HG02642 (cell line): ENCODE data around the gene C19orf18.
"Not testable (repeated sequence)": the region's sequence is repeated elsewhere in the genome, so short reads cannot be mapped to it uniquely, and the experiment has no call there.

Experiments used
- ATAC-seq: cut with Tn5 transposase; IDR thresholded peaks from one replicate; pipeline ENCODE4 v1.9.1; 2021; ENCODE audit warnings: mild to moderate bottlenecking; ENCODE audit not compliant: unreplicated experiment, poor library complexity

C19orf18 gene

GRCh38 chr19:57974434-57974833 lies at the start of gene C19orf18:
TSS of gene C19orf18 (minus strand) at chr19:57974534. CDS start at chr19:57974432, 102 bp downstream.
- ATAC-seq, result no peak

GRCh38 chr19:58022283-58022660 lies 47.9 kb upstream of the C19orf18 start:
- ATAC-seq, result no peak

GRCh38 chr19:58021541-58022282 lies 47.4 kb upstream of the C19orf18 start:
- no peak for ATAC-seq

GRCh38 chr19:58020129-58020528 lies 45.8 kb upstream of the C19orf18 start:
- ATAC-seq, result no peak

- ATAC-seq, result no peak
Measured at GRCh38 chr19:58014141-58014540, 39.8 kb upstream of the C19orf18 start.

- no peak for ATAC-seq
Measured at GRCh38 chr19:58010507-58010906, 36.2 kb upstream of the C19orf18 start.

GRCh38 chr19:58009666-58010301 lies 35.5 kb upstream of the C19orf18 start:
- no peak for ATAC-seq

- ATAC-seq, result no peak
Measured at GRCh38 chr19:58009301-58009665, 34.9 kb upstream of the C19orf18 start.

- not testable (repeated sequence) for ATAC-seq
Measured at GRCh38 chr19:58008877-58009276, 34.5 kb upstream of the C19orf18 start.

- no peak for ATAC-seq
Measured at GRCh38 chr19:58007285-58007684, 33.0 kb upstream of the C19orf18 start.

- ATAC-seq, result peak; percentile 4
Measured at GRCh38 chr19:58003174-58003828, 29.0 kb upstream of the C19orf18 start.

GRCh38 chr19:58002384-58003173 lies 28.2 kb upstream of the C19orf18 start, which contains the start of gene ZNF606:
TSS of gene ZNF606 (minus strand) at chr19:58002820. CDS start at chr19:58001319, 1,501 bp downstream.
- peak; percentile 98 for ATAC-seq

GRCh38 chr19:58001895-58002369 lies 27.6 kb upstream of the C19orf18 start:
- ATAC-seq, result peak; percentile 6

GRCh38 chr19:58000677-58001076 lies 26.3 kb upstream of the C19orf18 start:
- ATAC-seq, result no peak

GRCh38 chr19:57992841-57993240 lies 18.5 kb upstream of the C19orf18 start:
- no peak for ATAC-seq

GRCh38 chr19:57978586-57979289 lies 4.4 kb upstream of the C19orf18 start:
- no peak for ATAC-seq

GRCh38 chr19:57964761-57965160 lies 9.6 kb downstream of the C19orf18 start:
- no peak for ATAC-seq

GRCh38 chr19:57961785-57962184 lies 12.5 kb downstream of the C19orf18 start:
- ATAC-seq, result no peak

- no peak for ATAC-seq
Measured at GRCh38 chr19:57954996-57955395, 19.3 kb downstream of the C19orf18 start.

- ATAC-seq, result no peak
Measured at GRCh38 chr19:57949702-57950101, 24.6 kb downstream of the C19orf18 start.
